ENCODE data around the gene RBM23.

GRCh38 chr14:22922294-22922693, 3.3 kb upstream of the RBM23 start:
- no peak for TF ChIP-seq EZH2 (IDR thresholded peaks at IDR 0.05; ENCODE audit: borderline replicate concordance, control insufficient read depth, low read depth, low read length)
- no peak for TF ChIP-seq CTCF (IDR thresholded peaks at IDR 0.05 in 2 of 3, conservative IDR thresholded peaks at IDR 0.05 in 1 of 3; ENCODE audit: control insufficient read depth in 2 of 3, extremely low read depth in 1 of 3, insufficient read depth in 1 of 3, low read depth in 3 of 3, low read length in 3 of 3)
- TF ChIP-seq POLR2AphosphoS5 (IDR thresholded peaks at IDR 0.05; ENCODE audit: low read length): no peak
- no peak for TF ChIP-seq IKZF2 (IDR thresholded peaks at IDR 0.05)
- no peak for TF ChIP-seq NBN (IDR thresholded peaks at IDR 0.05)
- no peak for TF ChIP-seq ZBTB33 (IDR thresholded peaks at IDR 0.05)
- no peak for TF ChIP-seq JUND (IDR thresholded peaks at IDR 0.05; ENCODE audit: low read depth, low read length)
- TF ChIP-seq EP300 (IDR thresholded peaks at IDR 0.05; ENCODE audit: borderline replicate concordance in 1 of 2, control insufficient read depth in 1 of 2, low read depth in 2 of 2, low read length in 2 of 2): no peak
- no peak for TF ChIP-seq CBX5 (IDR thresholded peaks at IDR 0.05; ENCODE audit: low read depth)
- TF ChIP-seq NR2F1 (conservative IDR thresholded peaks at IDR 0.05): no peak
- no peak for TF ChIP-seq HDAC2 (IDR thresholded peaks at IDR 0.05)
- no peak for TF ChIP-seq ATF2 (IDR thresholded peaks at IDR 0.05; ENCODE audit: low read length)
- no peak for TF ChIP-seq TARDBP (IDR thresholded peaks at IDR 0.05; ENCODE audit: borderline replicate concordance)

Measured in GM12878 (cell line).